NB4 (cell line): ENCODE measurements around the gene FXYD4.

Experiments
- CTCF ChIP-seq: IDR thresholded peaks from one replicate; pipeline ENCODE4 v1.5.1; 2012; ENCODE audit warnings: low read depth, low read length
- MYC ChIP-seq: IDR thresholded peaks from 2 replicates; pipeline ENCODE4 v1.6.1; 2011; ENCODE audit warnings: low read depth, low read length
- POLR2A ChIP-seq: IDR thresholded peaks from 2 replicates; pipeline ENCODE4 v1.6.1; 2011; ENCODE audit warnings: mild to moderate bottlenecking; ENCODE audit not compliant: insufficient read length; ENCODE audit errors: extremely low read depth

- TF ChIP-seq CTCF (no peak), MYC (no peak), POLR2A (no peak)
Observed at GRCh38 chr10:43376046-43376635, 4.7 kb downstream of the FXYD4 start.
